AG04449 (cell line): ENCODE data around the gene BABAM2.
"Not testable (repeated sequence)": the region's sequence is repeated elsewhere in the genome, so short reads cannot be mapped to it uniquely, and the experiment has no call there.

Experiments used
- CTCF ChIA-PET: fragments of 350-600 bp; formaldehyde crosslinking; extraction: SDS; loops from one replicate; lab custom pipeline; 2021; ENCODE audit warnings: antibody characterized with exemption; lab: Yijun Ruan, JAX
- POLR2A ChIA-PET: fragments of 400-600, 350-600 bp; formaldehyde crosslinking; extraction: SDS; loops from one replicate; lab custom pipeline; 2020; ENCODE audit warnings: antibody characterized with exemption, inconsistent platforms; lab: Yijun Ruan, JAX
- DNase-seq: peaks from one replicate; pipeline ENCODE4 v3.0.0-alpha.2; 2010; ENCODE audit warnings: low read depth, low spot score
- H3K4me3 ChIP-seq: 2 replicates; pipeline ENCODE4 v1.5.1; 2011; ENCODE audit warnings: low read depth, mild to moderate bottlenecking, control low read depth, low read length
- TF ChIP-seq, protein P1 (sequence below): IDR thresholded peaks from one replicate; pipeline ENCODE4 v1.5.1; 2011; ENCODE audit warnings: mild to moderate bottlenecking, moderate library complexity, low read length, control low read depth, inconsistent platforms; ENCODE audit not compliant: insufficient read depth; ENCODE audit errors: missing control alignments

BABAM2 gene

DNA sequence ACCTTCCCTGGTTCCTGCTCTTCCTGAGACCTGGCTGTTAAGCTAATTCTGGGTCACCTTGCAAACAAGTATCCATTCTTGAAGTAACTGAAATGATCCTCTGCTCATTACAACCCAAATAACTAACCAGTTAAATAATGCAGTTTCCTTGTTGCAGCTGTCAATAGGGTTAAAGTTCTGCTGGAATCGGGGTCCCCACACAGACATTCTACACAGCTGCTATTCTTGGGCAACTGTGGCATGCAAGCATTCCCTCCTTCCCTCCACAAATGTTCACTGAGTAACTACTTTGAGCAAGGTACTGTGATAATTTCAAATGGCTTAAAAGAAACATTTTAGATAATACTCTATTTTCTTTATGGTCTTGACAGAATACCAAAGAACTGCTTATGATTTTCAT lies 17.4 kb upstream of the BABAM2 start:
- TF ChIP-seq, protein P1, sequence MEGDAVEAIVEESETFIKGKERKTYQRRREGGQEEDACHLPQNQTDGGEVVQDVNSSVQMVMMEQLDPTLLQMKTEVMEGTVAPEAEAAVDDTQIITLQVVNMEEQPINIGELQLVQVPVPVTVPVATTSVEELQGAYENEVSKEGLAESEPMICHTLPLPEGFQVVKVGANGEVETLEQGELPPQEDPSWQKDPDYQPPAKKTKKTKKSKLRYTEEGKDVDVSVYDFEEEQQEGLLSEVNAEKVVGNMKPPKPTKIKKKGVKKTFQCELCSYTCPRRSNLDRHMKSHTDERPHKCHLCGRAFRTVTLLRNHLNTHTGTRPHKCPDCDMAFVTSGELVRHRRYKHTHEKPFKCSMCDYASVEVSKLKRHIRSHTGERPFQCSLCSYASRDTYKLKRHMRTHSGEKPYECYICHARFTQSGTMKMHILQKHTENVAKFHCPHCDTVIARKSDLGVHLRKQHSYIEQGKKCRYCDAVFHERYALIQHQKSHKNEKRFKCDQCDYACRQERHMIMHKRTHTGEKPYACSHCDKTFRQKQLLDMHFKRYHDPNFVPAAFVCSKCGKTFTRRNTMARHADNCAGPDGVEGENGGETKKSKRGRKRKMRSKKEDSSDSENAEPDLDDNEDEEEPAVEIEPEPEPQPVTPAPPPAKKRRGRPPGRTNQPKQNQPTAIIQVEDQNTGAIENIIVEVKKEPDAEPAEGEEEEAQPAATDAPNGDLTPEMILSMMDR: no peak
- H3K4me3 ChIP-seq: no peak overlapping the region
- no peak for DNase-seq
- ChIA-PET CTCF (interaction anchor here (1.0 kb wide), 1 partner anchor 9 kb away, joined by 3 read pairs; no protein-coding TSS in a partner anchor), POLR2A (no interaction called here)

GRCh38 chr2:27875089-27875881 lies 15.2 kb upstream of the BABAM2 start:
- H3K4me3 ChIP-seq: no peak overlapping the region
- CTCF ChIA-PET: no interaction called here
- DNase-seq: no peak
- POLR2A ChIA-PET: no interaction called here
- TF ChIP-seq, protein P1: no peak

DNA sequence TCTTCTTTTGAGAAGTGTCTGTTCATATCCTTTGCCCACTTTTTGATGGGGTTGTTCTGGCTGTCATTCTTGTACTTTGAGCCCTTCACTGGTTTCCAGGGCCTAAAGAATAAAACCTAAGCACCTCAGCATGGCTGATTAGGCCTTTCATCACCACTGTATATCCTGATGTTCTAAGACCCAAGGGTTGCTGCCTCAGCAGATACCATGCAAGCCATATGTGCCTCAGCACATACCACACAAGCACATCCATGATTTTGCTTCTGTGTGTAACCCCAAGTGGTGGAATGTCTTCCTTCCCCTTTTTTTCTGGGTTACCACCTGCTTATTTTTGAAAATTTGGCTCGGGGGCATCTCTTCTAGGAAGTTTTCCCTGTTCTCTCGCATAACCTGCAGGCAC lies 11.7 kb upstream of the BABAM2 start:
- DNase-seq: no peak
- TF ChIP-seq, protein P1: no peak
- POLR2A ChIA-PET: no interaction called here

DNA sequence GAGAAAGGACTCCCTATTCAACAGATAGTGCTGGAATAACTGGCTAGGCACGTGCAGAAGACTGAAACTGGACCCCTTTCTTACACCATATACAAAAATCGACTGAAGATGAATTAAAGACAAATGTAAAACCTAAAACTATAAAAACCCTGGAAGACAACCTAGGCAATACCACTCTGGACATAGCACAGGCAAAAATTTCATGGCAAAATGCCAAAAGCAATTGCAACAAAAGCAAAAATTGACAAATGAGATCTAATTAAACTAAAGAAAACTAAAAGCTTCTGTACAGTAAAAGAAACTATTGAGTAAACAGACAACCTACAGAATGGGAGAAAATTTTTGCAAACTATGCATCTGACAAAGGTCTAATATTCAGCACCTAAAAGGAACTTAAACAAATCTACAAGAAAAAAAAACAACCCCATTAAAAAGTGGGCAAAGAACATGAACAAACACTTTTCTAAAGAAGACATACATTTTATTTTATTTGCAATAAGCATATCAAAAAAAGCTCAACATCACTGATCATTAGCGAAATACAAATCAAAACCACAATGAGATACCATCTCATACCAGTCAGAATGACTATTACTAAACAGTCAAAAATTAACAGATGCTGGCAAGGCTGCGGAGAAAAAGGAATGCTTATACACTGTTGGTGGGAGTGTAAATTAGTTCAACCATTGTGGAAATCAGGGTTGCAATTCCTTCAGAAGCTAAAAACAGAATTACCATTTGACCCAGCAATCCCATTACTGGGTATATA lies 8.5 kb upstream of the BABAM2 start:
- H3K4me3 ChIP-seq, POLR2A ChIA-PET, DNase-seq: not testable (repeated sequence)
- CTCF ChIA-PET: interaction anchor here (1.3 to 1.4 kb wide), 2 partner anchors 9 to 177 kb away, joined by 3 read pairs; no protein-coding TSS in a partner anchor

More for the DNA sequence above, 11.7 kb upstream of the BABAM2 start:
- no peak overlapping the region for H3K4me3 ChIP-seq
- CTCF ChIA-PET: no interaction called here

DNA sequence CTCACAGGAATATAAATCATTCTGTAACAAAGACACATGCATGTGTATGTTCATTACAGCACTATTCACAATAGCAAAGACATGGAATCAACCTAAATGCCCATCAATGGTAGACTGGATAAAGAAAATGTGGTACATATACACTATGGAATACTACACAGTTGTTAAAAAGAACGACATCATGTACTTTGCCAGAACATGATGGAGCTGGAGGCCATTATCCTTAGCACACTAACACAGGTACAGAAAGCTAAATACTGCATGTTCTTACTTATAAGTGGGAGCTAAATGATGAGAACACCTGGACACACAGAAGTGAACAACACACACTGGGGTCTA lies 8.0 kb upstream of the BABAM2 start:
- POLR2A ChIA-PET, DNase-seq, H3K4me3 ChIP-seq: not testable (repeated sequence)
- CTCF ChIA-PET: interaction anchor here (0.6 to 1.4 kb wide), 3 partner anchors 10 to 178 kb away, joined by 3 to 4 read pairs (median 3); no protein-coding TSS in a partner anchor

- ChIA-PET POLR2A (no interaction called here), CTCF (no interaction called here)
- no peak overlapping the region for H3K4me3 ChIP-seq
- DNase-seq: no peak
- TF ChIP-seq, protein P1: no peak
These were observed 5.9 kb upstream of the BABAM2 start for GRCh38 chr2:27884601-27885000.

DNA sequence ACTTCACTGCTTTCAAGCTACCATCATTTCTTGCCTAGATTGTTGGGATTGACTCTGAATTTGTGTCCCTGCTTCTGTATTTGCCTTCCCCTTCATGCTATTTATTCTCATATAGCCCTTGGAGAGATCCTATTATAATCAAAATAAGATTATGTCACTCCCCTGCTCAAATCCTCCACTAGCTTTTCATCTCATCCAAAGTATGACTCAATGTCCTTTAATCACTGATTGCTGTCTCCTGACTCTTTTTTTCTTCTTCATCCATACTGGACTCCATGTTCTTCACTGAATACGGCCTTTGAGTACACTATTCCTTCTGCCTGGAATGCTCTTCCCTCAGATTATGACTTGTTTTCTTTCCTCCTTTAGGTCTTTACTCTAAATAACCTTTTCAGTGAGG lies 5.3 kb upstream of the BABAM2 start:
- H3K4me3 ChIP-seq: no peak overlapping the region
- CTCF ChIA-PET: interaction anchor here (1.4 kb wide), 1 partner anchor 181 kb away, joined by 4 read pairs; no protein-coding TSS in a partner anchor
- TF ChIP-seq, protein P1: no peak
- POLR2A ChIA-PET: no interaction called here
- no peak for DNase-seq
